ENCODE data around the gene PIRT. TPM values are rescaled to one million over a fixed set of nuclear protein-coding genes. Genes with fewer than 3 reads are reported as not detected.

PIRT gene
- total RNA-seq, 1 donor = not detected

DNA sequence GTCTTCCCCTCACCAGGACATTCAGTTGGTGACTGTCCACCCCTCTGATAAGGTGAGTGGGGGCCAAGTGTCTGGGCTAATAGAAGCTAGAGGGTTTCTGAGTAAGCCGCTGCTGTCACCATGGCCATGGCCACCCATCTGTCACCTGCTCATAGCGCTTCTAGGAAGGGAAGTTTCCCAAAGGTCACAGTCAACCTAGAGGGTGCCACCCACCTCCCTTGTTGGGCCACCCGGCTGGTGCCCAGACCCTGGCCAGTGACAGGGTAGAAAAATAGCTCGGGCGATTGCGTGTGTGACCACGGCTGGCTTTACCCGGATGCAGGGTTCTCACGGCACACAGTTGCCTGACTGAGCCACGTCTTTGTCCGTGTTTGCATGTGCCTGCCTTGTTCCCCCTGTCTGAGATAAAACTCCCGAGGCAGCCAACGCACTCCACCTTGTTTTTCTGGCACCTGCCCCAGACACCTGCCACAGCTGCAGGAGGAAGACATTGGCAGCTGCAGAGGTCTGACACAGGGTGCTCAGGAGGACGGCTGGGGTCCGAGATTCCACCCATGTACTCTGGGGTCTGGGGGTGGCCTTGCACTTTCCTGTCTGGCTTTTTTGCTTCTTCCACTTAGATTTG is 809 bp downstream of the PIRT start:
- no peaks in the 10 kb centered on the region for H3K79me2 ChIP-seq (ENCODE audit: insufficient read depth, low read length)
- H3K9me3 ChIP-seq (ENCODE audit: low read depth, low read length) = no peaks in the 10 kb centered on the region
- no peak overlapping the region for H3K4me3 ChIP-seq (ENCODE audit: insufficient read depth, low read length)
- no peak overlapping the region for H3K4me2 ChIP-seq (ENCODE audit: insufficient read depth, low read length)
- H3K27ac ChIP-seq (ENCODE audit: low read depth, low read length) = no peak overlapping the region
- no peak for DNase-seq (ENCODE audit: insufficient read length, low spot score, missing footprints)
- H4K20me1 ChIP-seq (ENCODE audit: insufficient read depth, low read length) = no peaks in the 10 kb centered on the region
- H3K4me1 ChIP-seq (ENCODE audit: insufficient read depth, low read length) = no peaks in the 10 kb centered on the region
- no peaks in the 10 kb centered on the region for H3K36me3 ChIP-seq (ENCODE audit: insufficient read depth, low read length)
- TF ChIP-seq, protein P1, sequence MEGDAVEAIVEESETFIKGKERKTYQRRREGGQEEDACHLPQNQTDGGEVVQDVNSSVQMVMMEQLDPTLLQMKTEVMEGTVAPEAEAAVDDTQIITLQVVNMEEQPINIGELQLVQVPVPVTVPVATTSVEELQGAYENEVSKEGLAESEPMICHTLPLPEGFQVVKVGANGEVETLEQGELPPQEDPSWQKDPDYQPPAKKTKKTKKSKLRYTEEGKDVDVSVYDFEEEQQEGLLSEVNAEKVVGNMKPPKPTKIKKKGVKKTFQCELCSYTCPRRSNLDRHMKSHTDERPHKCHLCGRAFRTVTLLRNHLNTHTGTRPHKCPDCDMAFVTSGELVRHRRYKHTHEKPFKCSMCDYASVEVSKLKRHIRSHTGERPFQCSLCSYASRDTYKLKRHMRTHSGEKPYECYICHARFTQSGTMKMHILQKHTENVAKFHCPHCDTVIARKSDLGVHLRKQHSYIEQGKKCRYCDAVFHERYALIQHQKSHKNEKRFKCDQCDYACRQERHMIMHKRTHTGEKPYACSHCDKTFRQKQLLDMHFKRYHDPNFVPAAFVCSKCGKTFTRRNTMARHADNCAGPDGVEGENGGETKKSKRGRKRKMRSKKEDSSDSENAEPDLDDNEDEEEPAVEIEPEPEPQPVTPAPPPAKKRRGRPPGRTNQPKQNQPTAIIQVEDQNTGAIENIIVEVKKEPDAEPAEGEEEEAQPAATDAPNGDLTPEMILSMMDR (IDR thresholded peaks at IDR 0.05; ENCODE audit: extremely low read depth, low read depth, low read length) = no peak
- no peaks in the 10 kb centered on the region for H3K27me3 ChIP-seq (ENCODE audit: insufficient read depth, low read length)
- no peak overlapping the region for H2AFZ ChIP-seq (ENCODE audit: low read length)

DNA sequence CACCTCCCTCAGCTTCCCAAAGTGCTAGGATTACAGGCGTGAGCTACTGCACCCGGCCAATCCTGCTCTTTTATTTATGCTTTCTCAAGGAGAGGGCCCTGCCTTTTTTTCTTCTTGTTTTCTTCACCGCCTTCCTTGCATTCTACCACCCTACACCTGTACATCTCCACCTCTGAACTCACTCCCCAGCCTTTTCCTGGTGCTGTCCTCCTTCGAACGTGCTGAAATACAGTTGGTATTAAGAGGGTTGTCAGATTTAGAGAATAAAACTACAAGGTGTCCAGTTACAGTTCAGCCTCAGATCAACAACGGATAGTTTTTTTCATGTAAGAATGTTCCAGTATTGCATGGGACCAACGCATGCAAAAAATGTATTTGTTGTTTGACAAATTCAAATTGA is 1.7 kb downstream of the PIRT start:
- no peak overlapping the region for H2AFZ ChIP-seq (ENCODE audit: low read length)
- no peaks in the 10 kb centered on the region for H3K79me2 ChIP-seq (ENCODE audit: insufficient read depth, low read length)
- H3K4me3 ChIP-seq (ENCODE audit: insufficient read depth, low read length) = no peak overlapping the region
- H3K27ac ChIP-seq (ENCODE audit: low read depth, low read length) = no peak overlapping the region
- H3K4me2 ChIP-seq (ENCODE audit: insufficient read depth, low read length) = no peak overlapping the region
- no peaks in the 10 kb centered on the region for H3K4me1 ChIP-seq (ENCODE audit: insufficient read depth, low read length)
- H3K36me3 ChIP-seq (ENCODE audit: insufficient read depth, low read length) = no peaks in the 10 kb centered on the region
- no peaks in the 10 kb centered on the region for H4K20me1 ChIP-seq (ENCODE audit: insufficient read depth, low read length)
- H3K27me3 ChIP-seq (ENCODE audit: insufficient read depth, low read length) = no peaks in the 10 kb centered on the region
- no peaks in the 10 kb centered on the region for H3K9me3 ChIP-seq (ENCODE audit: low read depth, low read length)
- no peak for DNase-seq (ENCODE audit: insufficient read length, low spot score, missing footprints)
- TF ChIP-seq, protein P1 (IDR thresholded peaks at IDR 0.05; ENCODE audit: extremely low read depth, low read depth, low read length) = no peak

DNA sequence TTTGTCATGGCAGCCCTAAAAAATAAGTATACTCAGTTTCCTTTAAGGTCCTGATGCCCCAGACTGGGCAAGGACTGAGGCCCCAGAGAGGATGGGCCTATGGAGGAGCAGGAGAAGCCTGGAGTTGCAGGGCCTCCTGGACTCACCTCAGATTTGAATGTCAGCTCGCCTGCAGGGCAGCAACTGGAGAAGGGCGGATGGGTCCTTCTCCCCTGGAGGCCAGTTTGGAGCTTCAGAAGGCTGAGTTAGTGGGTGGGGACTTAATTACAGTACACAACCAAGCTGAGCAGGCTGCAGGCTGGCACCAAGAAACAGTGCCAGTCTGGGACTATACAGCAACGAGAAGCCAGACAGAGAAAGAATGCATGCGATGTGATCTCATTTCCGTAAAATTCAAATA is 6.2 kb downstream of the PIRT start:
- no peaks in the 10 kb centered on the region for H3K79me2 ChIP-seq (ENCODE audit: insufficient read depth, low read length)
- DNase-seq (ENCODE audit: insufficient read length, low spot score, missing footprints) = no peak
- no peaks in the 10 kb centered on the region for H3K9me3 ChIP-seq (ENCODE audit: low read depth, low read length)

DNA sequence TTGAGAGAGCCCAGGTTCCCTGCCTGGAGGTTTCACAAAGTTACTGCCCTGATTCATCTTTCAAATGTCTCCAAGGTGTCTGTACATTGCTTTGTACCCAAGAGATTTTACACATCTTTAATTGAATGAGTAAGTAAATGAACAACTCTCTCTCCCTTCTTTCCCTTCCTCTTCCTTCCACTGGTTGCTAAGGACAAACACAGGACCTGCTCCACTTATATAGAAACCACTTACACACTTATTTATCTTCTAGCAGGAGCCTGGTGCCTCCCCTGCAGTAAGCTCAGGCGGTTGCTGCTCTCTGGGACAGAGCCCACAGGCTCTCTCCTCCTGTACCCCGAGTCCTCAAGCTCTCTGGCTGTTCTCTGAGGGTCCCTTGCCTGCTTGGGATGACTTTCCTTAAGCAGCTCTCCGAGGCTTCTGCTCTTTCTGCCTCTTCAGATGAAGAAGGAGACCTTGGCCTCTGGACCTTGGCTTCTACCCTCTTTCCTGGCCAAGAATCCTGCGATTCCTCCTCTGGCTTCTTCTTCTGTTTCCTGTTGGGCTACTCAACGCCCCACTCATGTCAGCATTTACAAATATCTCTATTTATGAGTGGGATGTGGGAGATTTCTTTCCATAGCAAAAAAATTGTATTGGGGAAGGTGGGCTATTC is 9.9 kb downstream of the PIRT start:
- Histone ChIP-seq H3K9me3 (ENCODE audit: low read depth, low read length) (no peaks in the 10 kb centered on the region), H3K79me2 (ENCODE audit: insufficient read depth, low read length) (no peaks in the 10 kb centered on the region), H3K36me3 (ENCODE audit: insufficient read depth, low read length) (no peaks in the 10 kb centered on the region), H2AFZ (ENCODE audit: low read length) (no peak overlapping the region), H3K4me3 (ENCODE audit: insufficient read depth, low read length) (no peak overlapping the region), H3K4me1 (ENCODE audit: insufficient read depth, low read length) (no peaks in the 10 kb centered on the region), H3K27me3 (ENCODE audit: insufficient read depth, low read length) (no peaks in the 10 kb centered on the region), H3K4me2 (ENCODE audit: insufficient read depth, low read length) (no peak overlapping the region), H4K20me1 (ENCODE audit: insufficient read depth, low read length) (no peaks in the 10 kb centered on the region), H3K27ac (ENCODE audit: low read depth, low read length) (no peak overlapping the region)
- DNase-seq (ENCODE audit: insufficient read length, low spot score, missing footprints) = no peak
- TF ChIP-seq, protein P1 (IDR thresholded peaks at IDR 0.05; ENCODE audit: extremely low read depth, low read depth, low read length) = no peak

More for the DNA sequence above, 6.2 kb downstream of the PIRT start:
- Histone ChIP-seq H3K4me1 (ENCODE audit: insufficient read depth, low read length) (no peaks in the 10 kb centered on the region), H3K4me3 (ENCODE audit: insufficient read depth, low read length) (no peak overlapping the region), H3K4me2 (ENCODE audit: insufficient read depth, low read length) (no peak overlapping the region), H3K27ac (ENCODE audit: low read depth, low read length) (no peak overlapping the region), H2AFZ (ENCODE audit: low read length) (no peak overlapping the region), H3K36me3 (ENCODE audit: insufficient read depth, low read length) (no peaks in the 10 kb centered on the region), H3K27me3 (ENCODE audit: insufficient read depth, low read length) (no peaks in the 10 kb centered on the region), H4K20me1 (ENCODE audit: insufficient read depth, low read length) (no peaks in the 10 kb centered on the region)
- TF ChIP-seq, protein P1 (IDR thresholded peaks at IDR 0.05; ENCODE audit: extremely low read depth, low read depth, low read length) = no peak

Measured in osteoblast (primary cell).